Measurements from ENCODE around the gene ARFGAP2.

The ARFGAP2 gene

DNA sequence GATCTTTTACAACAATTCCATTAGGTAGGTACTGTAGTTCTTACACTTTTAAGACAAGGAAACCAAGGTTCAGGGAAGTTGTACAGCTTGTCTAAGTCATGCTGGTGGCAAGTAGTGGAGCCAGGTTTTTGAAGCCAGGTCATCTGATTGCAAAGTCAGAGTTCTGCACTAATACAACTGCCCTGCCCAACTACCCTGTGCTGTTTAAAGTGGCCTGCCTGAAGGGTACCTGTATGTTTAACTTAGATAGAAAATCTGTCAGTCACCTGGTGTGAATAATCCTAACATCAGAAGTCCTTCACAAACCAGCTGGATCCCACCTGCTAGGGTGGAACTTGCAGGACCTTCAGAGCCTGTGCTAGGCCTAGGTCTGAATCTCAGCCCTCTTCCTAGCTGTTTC, 44.2 kb downstream of the ARFGAP2 start:
- in situ Hi-C loops (cut with MboI; ENCODE audit: low pct_unique_long_range_greater_than_20kb, low sequenced_read_pairs, unreplicated experiment): no loop called here
- no peak for DNase-seq (ENCODE audit: low spot score)
- no peak for TF ChIP-seq CTCF (IDR thresholded peaks at IDR 0.05; ENCODE audit: extremely low read depth, insufficient read depth, missing control alignments)

DNA sequence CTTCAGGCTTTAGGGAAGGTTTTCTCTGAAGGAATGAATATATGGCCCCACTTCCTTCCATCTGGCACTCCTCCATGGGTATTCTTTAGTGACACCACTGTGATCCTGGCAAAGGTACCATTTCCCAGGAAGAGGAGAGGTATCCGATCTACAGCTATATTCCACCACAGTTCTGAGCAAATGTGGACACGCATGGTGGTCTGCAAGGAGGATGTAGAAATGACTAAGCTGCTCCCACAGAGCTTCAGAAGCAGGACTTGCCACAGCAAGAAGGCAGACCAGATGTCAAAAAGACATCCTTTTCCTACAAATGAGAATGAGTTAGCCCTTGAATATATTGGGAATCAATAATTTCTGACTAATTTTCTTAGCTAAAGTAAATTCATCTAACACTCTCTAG, 45.5 kb downstream of the ARFGAP2 start:
- in situ Hi-C loops (cut with MboI; ENCODE audit: low pct_unique_long_range_greater_than_20kb, low sequenced_read_pairs, unreplicated experiment): no loop called here
- TF ChIP-seq CTCF (IDR thresholded peaks at IDR 0.05; ENCODE audit: extremely low read depth, insufficient read depth, missing control alignments): no peak
- DNase-seq (ENCODE audit: low spot score): no peak

- no peak for TF ChIP-seq CTCF (IDR thresholded peaks at IDR 0.05; ENCODE audit: extremely low read depth, insufficient read depth, missing control alignments)
- DNase-seq (ENCODE audit: low spot score): no peak
- in situ Hi-C loops (cut with MboI; ENCODE audit: low pct_unique_long_range_greater_than_20kb, low sequenced_read_pairs, unreplicated experiment): no loop called here
These were observed 46.1 kb downstream of the ARFGAP2 start for GRCh38 chr11:47130543-47130942.

GRCh38 chr11:47127213-47127612, 49.5 kb downstream of the ARFGAP2 start:
- in situ Hi-C loops (cut with MboI; ENCODE audit: low pct_unique_long_range_greater_than_20kb, low sequenced_read_pairs, unreplicated experiment): no loop called here
- DNase-seq (ENCODE audit: low spot score): no peak
- TF ChIP-seq CTCF (IDR thresholded peaks at IDR 0.05; ENCODE audit: extremely low read depth, insufficient read depth, missing control alignments): no peak

- DNase-seq (ENCODE audit: low spot score): no peak
- no peak for TF ChIP-seq CTCF (IDR thresholded peaks at IDR 0.05; ENCODE audit: extremely low read depth, insufficient read depth, missing control alignments)
- in situ Hi-C loops (cut with MboI; ENCODE audit: low pct_unique_long_range_greater_than_20kb, low sequenced_read_pairs, unreplicated experiment): no loop called here
These were observed 51.6 kb downstream of the ARFGAP2 start for GRCh38 chr11:47125083-47125482.

GRCh38 chr11:47124675-47125074, 52.0 kb downstream of the ARFGAP2 start:
- in situ Hi-C loops (cut with MboI; ENCODE audit: low pct_unique_long_range_greater_than_20kb, low sequenced_read_pairs, unreplicated experiment): no loop called here
- no peak for TF ChIP-seq CTCF (IDR thresholded peaks at IDR 0.05; ENCODE audit: extremely low read depth, insufficient read depth, missing control alignments)
- no peak for DNase-seq (ENCODE audit: low spot score)

DNA sequence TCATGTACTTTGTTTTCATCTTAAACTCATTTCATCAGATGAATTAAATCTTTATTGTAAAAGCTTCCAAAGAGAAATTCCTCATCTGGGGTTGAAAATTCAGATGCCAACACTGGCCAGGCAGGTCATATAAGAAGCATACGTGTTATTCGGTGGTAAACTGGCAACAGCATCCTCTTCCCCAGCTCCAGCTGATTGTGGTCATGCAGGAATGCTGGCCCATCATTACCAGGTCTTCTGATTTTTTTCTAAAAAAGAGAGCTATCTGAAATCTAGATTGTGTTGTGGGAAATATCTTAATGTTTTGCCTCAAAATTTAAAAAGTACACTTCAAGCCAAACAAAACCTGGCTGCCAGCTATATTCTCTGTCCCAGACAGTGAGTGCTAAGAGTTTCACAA, 53.6 kb downstream of the ARFGAP2 start:
- TF ChIP-seq CTCF (IDR thresholded peaks at IDR 0.05; ENCODE audit: extremely low read depth, insufficient read depth, missing control alignments): no peak
- in situ Hi-C loops (cut with MboI; ENCODE audit: low pct_unique_long_range_greater_than_20kb, low sequenced_read_pairs, unreplicated experiment): no loop called here
- no peak for DNase-seq (ENCODE audit: low spot score)
